Stimulated activated CD8-positive, alpha-beta memory T cell treated with anti-CD3 and anti-CD28 coated beads, Interleukin-12 subunit alpha, Interleukin-12 subunit beta, amount 100 ng/mL, for 1 hour (primary cell): ENCODE results near the gene NAT9.

Source experiments
- DNase-seq: peaks from one replicate; pipeline ENCODE4 v3.0.0-alpha.2; 2020; ENCODE audit warnings: low read depth

The NAT9 gene

DNA sequence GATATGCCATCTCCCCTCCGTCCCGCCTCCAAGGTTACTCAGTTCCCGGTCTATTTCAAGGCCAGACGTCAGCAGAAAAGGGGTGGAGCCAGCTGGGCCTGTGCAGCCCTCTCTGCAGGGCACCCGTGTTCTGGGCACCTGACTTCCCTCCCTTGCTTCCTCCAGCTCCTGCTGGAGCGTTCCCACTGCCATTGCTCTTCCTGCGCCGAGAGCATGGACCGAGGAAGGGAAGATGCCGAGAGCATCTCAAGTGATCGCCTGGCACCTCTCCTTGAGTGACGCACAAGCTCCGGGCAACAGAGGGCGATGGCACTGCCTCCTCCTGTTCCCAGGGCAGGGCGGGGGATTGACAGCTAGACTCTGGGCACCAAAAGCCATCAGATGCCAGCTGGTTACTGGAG, 29.4 kb upstream of the NAT9 start:
- no peak for DNase-seq

DNA sequence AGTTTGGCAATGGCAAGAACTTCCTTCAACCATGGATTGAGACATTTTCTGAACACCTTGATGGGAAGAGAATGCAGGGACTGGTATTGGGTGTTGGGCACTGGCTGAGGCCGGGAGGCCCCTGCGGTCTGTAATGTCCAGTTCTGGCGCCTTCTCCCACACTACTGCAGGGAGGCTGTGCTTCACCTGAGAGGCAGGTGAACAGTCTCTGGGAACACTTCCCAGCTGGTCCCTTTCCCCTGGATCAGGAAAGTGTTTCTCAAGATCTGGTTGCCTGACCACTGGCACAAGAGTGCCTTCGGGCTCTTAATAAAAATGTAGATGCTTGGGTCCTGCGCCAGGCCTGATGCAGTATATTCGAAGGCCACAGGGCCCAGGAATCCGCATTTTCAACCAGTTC, 28.5 kb upstream of the NAT9 start:
- no peak for DNase-seq

DNA sequence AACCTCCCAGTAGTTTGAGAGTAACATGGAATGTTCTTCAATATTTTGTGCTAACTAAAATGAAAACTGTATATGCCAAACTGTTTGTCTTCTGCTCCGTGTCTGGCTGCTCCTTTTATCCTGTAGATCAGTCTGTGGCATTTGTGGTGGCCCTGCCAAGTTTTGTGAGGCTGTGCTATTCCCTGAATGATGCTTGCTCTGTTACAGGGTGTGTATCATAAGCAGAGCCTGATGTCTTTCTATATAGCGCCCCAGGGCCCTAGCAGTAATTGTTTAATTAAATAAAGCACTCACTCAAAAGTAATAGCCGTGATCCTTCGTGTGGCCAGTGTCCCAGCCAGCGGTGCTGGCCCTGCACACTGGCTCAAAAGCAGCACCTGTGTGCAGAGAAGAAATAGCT, 27.8 kb upstream of the NAT9 start:
- DNase-seq, result no peak

DNA sequence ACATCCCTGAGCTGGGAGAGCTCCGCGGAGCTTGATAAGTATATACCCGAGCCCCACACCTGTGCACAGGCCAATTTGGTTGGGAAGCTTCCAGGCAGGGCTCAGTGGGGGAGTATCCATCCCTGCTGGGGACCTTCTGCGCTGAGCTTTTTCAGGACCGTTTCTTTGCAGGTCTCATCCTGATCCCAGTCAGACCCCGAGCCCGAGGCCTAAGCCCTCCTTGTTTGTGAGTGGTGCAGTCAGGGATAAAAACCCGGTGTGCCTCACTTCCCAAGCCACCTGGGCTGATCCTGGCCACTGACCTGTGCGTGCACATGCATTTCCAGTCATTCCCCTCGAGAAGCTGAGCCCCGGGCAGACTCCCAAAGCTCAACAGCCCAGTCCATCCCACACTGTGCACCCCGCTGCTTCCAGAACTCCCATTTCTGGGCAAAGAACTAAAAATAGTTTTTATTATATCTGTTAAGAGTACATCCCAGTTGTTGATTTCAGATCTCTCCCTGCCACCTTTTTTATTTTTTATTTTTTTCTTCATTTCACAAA, 27.3 kb upstream of the NAT9 start:
- DNase-seq, result no peak

DNA sequence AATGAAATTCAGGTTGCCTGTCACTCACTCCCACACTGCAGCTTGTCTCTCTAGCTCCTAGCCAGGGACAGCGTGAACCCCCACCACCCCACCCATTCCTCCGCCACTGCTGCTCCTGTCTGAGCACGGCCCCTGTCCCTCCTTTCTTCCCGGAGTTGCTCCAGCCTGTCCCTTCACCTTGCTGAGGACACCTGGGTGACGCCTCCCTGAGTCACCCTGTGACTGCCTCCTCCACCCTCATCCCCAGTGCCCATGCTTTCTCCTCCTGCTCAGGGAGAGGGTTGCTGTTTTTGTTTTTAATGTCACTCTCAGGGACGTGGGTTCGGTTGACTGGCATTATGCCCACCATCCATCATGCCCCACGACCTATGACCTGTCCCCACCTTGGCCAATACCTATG, 25.8 kb upstream of the NAT9 start:
- no peak for DNase-seq

DNA sequence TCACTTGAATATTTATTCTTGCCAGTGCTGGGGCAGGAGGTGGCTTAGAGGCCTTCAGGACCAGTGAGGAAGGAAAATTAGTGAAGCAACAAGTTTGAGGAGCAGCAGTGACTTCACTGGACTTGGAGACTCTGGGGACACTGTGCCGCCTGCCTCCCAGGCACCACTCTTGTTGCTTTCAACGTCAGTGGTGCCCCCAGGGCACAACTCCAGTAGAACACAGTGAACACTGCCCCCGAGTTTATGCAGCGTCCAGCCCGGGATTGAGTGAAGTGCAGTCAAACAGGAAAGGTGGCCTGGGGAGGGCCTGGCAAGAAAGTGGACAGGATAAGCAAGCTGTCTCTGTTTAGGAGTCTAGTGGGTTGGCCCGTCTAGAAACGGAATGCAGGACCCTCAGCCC, 24.4 kb upstream of the NAT9 start:
- no peak for DNase-seq

DNA sequence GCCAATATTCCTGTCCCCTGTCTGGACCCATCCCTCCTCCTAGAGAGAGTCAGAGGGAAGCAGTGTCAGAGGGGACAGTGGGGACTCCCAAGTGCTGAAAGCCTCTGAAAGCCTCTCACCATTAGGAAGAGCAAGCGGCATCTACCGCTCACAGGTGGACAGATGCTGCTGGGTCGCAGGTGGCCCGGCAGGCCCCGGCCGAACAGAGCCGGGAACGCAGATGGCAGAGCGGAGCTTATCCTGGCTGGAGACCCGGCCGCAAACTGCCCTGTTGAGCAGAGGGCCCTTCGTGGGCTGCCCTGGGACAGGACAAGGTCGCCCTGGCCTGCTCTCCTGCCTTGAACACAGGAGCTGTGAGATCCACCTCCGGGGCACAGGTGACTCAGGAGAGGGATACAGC, 23.0 kb upstream of the NAT9 start:
- no peak for DNase-seq

DNA sequence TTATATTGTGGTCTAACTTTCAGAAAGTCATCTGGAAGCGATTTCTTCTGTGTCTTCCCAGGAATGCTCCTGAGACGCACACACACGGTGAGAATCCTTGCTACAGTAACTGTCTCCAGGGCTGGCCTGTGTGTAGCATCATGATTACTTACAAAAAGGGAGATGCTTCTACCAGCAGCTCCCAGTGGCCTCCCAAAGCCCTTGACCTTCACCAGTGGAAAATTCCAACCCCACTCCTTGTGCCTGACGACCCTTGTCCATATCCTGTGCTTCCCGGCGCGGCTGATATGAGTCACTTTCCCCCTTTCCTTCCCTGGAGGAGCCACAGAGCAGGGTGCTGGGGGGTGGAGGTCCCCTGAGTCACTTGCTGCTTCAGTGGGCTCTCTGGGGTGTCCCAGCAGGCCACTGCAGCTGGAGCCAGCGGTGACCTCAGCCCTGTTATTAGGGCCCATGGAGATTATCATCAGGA, 22.1 kb upstream of the NAT9 start:
- no peak for DNase-seq

DNA sequence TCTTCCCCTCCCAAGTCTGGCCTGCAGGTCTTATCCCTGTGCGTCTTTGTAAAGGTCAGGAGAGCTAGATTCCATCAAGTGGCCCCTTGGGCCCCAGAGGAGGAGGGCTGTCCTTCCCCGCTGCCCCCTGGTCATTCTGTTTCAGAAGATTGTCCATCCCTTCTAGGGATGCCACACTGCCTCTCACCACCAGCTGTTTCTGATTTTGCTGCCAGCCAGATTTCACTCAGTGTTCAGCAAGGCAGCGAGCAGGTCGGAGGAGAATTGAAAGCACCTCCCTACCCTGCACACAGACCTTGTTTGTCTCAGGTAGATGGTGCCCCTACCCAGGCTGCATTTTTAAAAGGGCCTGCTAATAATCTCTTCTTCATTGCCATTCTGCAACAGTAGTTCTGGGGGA, 21.7 kb upstream of the NAT9 start:
- DNase-seq, result no peak

DNA sequence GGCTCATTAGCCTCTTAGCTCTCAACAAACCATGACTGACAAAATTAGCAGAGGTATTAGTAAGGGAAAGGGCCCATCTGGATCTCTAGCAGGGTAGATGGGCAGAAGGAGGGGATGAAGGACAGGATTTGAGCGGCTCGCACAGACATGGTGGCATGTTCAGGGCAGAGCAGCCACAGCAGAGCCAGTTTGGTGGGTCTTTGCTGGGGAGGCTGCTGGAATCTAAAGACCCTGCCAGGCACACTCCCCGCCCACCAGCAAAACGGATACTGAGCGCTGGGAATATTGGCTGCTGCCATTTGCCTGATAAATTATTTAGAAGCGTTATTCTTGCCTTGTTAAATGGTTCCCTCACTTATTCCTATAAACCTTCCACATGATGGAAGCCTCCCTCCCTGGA, 20.7 kb upstream of the NAT9 start:
- DNase-seq, result no peak

DNA sequence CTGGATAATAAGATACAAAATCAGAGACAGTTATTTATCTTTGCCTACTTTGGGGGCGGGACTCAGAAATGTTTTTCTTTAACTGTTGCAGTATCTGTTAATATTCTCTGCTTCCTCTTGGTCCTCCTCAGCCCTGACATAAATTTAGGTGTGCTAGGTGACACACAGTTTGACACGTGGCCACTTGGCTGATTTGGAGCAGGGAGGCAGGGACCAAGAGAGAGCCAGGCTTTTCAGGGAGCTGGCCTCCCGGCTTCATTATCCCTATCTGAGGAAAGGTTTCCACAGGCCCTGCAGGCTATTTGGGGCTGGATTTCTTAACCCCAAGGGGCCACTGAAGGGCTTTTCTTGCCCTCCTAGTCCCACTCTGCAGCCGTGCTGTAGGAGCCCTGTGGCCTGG, 20.1 kb upstream of the NAT9 start:
- DNase-seq, result no peak

DNA sequence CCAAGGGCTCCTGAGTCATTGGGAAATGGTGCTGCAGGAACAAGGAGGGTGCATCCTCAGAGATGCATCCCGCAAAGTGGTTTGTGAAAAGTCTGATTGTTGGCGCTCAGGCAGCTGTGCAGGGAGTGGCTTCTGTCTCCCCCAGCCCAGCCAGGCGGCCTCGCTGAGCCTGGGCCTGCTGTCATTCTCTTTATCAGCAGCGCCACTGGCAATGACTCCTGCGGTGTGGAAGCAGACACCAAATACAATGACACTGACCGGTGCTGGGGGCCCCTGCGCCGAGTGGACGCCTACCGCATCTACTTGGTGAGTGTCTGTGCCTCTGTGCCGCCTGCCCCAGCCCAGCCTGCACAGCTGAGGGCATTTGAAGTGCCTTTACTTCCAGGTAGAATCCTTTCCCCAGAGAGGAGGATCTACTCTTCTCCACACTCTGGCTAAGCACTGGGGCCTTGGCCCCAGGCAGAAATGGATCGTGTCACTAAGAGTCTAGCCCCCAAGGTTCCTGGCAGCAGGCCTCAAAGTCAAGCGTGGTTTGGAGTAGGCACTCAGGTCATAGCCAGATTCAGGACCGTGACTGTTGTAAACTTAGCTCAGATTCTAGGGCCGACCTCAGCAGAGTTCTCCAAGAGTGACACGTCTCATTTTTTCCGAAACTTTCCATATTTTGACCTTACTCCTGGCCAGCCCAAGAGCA, 19.3 kb upstream of the NAT9 start:
- DNase-seq, result no peak

DNA sequence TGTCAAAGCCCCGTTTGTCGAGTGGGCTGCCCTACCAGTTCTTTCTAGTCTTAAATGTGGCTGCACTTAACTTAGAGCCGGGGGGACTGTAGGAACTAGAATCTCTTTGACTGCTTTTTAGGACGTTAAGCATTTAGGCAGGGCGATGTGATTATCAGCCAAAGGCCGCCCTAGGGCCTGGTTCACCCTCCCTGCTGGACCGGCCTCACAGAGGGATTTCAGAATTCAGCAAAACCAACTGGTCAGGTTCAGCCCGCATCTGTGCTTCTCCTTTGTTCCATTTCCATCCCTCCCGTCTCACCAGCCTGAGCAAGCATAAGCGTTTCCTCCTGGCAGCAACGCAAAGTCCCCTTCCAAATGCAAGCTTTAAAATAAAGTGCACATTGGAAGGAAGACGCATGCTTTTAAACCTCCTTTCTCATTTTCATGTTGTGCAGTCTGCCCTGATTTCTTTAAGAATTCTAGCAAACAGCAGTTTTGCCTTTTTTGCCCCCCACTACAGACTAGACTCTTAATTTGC, 16.5 kb upstream of the NAT9 start:
- no peak for DNase-seq

DNA sequence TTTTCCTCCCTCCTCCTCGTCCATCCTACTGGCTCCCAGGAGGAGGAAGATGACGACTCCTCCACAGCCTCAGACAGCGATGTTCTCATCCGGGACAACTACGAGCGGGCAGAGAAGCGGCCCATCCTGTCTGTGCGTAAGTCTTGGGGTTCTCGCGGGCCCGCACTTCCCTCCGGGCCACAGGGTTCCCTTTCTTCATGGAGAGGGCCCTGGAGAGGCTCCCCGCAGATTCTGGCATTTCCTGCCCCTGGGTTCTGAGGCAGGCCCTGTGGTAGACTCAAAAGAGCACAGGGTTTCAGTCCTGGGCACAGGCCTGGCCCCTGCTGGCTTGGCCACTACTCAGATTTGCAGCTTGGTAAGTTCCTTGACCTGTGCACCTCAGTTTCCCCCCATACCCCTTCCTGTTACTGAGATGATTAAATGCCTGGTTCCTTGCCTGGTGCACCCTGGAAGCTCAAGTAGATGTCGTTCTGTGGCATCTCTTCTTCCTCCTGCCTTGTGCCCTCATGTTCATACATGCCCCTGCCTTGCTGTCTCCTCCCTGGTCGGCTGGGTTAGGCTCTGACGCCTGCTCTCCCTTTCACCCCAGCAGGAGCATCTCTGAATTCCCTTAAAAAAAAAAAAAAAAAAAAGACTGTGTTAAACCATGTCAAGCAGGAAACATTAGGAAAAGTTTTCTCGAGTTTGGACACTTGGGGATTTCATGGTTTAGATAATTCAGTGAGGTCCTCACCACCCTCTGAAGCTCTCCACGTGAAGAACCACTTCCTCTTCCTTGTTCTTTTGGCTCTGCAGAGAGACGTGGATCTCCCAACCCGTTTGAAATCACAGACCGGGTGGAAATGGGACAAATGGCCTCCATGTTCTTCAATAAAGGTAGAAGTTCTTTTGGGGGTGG, 14.3 kb upstream of the NAT9 start:
- DNase-seq, result no peak

DNA sequence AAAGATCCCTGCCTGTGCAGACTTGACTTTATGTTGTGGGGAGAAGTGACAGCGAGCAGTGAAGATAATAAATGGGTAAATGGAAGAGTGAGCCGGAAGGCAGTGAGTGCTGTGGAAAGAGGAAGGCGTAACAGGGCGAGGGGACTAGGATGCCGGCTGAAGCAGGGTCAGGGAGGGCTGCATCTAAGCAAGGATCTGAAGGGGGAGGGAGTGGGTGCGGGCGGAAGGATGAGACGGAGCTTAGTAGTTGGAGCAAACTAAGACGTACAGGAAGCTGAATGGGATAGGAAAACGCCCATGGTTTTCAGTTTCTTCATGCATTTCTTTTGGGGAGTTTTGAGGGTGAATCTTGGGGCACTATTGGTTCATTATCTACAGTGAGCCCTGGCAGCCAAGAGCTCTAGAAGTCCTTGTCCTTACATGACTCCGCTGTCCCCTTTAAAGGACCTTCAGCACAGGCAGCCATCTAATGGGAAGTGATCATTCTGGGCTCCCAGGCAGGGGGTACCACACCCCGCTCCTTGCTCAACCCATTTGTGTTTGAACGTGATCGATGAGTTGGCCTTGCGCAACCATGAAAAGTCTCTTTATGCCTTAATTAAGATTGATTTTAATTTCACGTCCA, 10.4 kb upstream of the NAT9 start:
- no peak for DNase-seq

DNA sequence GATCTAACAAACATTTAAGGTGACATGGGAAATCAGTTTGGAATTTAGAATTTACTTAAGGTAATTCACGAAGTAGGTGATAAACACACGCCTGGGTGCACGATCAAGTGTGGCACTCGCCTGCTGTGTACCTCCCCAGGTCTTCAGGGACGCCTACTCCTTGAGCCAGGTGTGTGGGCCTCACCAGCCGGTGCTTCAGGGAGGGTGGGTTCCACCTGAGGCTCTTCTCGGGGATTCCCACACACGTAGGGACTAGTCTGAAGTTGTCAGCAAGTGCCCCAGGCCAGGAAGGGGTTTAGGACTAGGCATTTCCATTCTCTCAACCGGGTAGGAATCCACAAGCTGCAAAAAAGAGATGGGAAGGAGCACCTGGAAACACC, 9.8 kb upstream of the NAT9 start:
- no peak for DNase-seq

DNA sequence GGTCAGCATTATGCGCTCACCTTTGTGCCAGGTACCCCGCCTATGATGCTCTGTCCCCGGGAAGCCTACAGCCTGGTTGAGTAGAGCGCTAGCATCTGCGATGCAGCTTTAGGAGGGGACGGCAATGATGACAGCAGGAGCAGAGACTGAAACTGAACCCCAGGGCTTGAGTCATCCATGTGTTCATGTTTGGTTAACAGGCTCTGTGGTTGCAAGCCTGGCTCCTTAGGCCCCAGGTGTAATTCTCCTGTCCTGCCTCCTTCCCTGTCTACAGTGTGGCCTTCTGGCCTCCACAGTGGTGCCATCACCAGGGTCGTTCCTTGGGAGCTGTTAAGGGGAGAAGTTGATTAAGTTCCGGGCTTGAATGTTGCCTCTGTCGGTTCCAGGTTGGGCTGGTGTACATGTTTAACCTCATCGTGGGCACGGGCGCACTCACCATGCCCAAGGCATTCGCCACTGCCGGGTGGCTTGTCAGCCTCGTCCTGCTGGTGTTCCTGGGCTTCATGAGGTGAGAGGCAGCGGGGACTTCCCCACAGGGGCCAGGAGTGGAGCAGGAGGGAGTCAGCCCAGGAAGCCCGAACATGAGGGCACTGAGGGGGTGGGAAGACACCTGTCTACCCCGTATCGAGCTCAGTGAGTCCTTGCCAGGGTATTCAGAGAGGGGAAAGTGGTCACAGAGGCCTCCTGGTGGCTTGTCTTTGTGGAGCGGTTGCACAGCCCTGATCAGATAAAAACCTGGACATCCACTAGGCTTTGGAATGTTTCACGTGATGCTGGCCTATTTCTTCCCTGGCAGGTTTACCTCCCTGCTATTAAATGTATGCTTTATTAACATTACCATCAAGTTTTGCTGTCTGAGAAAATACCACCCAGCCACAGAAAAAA, 9.2 kb upstream of the NAT9 start:
- no peak for DNase-seq

DNA sequence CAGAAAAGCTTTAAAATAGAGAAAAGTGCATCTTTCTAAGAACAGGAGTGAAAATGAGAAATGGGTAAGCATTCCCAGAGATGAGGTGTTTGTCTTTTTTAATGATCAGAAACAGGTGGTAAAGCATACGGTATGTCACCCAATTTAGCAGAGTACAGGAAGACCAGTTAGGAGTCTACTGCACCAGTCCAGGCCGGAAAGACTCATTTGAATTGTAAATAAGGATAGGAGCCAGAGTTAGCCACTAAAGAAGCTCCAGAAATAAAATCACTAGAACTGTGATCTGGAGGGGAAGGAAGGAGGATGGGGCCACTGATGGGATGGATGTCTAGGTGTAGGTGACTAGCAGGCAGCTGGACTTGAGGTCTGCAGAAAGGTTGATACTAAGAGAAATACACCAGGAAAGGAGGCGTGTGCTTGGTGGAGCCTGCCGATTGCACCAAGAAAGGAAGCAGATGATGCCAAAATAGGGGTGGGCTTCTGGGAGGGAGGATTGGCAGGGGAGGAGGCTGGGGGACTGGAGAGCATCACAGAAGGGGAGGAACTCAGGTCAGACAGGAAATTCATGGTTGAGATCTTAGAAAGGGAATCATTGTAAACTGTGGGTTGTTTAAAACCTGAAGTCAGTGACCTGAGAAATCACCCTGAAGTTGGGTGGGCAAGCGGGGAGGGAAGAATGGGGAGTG, 8.1 kb upstream of the NAT9 start:
- DNase-seq, result no peak

DNA sequence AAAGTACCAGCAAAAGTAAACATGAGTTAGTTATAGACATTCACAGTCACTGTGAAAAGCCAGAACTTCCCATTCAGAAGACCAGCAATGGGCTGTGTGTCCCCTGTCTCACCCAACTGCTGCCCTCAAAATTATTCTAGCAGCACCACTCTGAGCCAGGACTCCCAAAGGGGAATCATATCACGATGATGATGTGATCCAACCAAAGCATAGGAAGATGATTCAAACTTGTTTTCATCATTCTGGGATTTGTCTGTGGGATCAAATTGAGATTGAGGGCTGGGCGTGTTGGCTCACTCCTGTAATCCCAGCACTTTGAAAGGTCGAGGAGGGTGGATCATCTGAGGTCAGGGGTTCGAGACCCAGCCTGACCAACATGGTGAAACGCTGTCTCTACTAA, 6.4 kb upstream of the NAT9 start:
- no peak for DNase-seq

DNA sequence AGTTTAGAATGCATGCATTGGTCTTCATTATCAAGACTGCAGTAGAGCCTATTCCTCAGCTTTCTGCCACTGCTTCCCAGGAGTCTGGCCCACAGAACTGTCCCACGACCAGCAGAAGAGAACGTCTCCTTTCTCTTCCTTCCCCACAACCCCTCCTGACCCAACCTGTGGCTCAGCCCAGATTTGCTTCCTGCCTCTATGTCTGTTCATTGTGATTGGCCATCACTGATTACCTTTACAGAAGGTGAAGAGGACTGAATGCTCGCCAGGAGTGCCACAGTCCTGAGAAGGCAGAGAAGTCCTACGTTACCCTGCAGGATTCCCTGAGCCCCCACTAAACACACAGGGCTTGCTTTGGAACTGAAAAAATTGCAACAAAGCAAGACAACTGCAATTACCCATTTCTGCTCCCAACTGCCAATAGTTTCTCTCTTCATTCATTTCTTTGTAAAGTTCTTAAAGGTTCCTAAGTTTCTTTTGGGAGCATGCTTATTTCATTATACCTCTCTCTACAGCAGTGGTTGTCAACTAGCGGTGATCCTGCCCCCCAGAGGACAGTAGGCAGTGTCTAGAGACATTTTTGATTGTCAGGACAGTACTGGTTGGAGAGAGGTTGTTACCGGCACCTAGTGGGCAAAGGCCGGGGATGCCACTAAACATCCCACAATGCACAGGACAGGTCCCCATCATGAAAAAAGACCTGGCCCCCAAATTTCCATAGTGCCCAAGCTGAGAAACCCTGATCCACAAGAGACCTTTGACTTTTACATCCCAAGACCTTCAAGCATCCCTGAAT, 4.5 kb upstream of the NAT9 start:
- DNase-seq, result no peak
